Heart left ventricle (tissue), 13 donors: Measurements from ENCODE around the gene SERP2.

Source experiments
- POLR2A ChIP-seq, 2 donors: fragments of 450-650 bp; IDR thresholded peaks; one replicate each; pipeline ENCODE4 v1.6.1; 2017; ENCODE audit warnings: antibody characterized with exemption in 2 of 2, mild to moderate bottlenecking in 2 of 2, moderate library complexity in 2 of 2
- TF ChIP-seq, protein P1 (sequence below), 12 donors: fragments of 200-600 bp; sonication (generic) in 4 of 12; IDR thresholded peaks; one replicate each; pipeline versions ENCODE4 v1.5.0 to v1.8.0; 2018 to 2022; ENCODE audit warnings: antibody characterized with exemption in 12 of 12, mild to moderate bottlenecking in 5 of 12
- donor health status: ischemic (EF 13 %, LVEDD 7.1; RV severe dilation, severe dysfunction).
- donor health status: DM: no; HTN: yes; CAD: no.
- donor health status: DM: no; HTN: no; CAD: no.
- donor health status: ischemic (EF 25% LVEDD 6.9; RV normal size, moderate dysfunction).
- donor health status: ischemic (EF 25% LVEDD 5.7; RV mildly dilated, moderate dysfunction).
- donor health status: ischemic (EF 35%, LVEDD 5.7; RV mildly dilated, moderate dysfunction).
- donor health status: nonischemic (EF 11% LVEDD 7.7; RV severe dilation, severe dysfunction).
- donor health status: DM: yes; HTN: yes; CAD: no.
- donor health status: PGD.
- donor health status: ischemic (EF 29% LVEDD 5.4; RV normal size, mild dysfunction).
- donor health status: nonischemic (EF 23%, LVEDD 6.1; RV moderate dilation, normal function).

DNA sequence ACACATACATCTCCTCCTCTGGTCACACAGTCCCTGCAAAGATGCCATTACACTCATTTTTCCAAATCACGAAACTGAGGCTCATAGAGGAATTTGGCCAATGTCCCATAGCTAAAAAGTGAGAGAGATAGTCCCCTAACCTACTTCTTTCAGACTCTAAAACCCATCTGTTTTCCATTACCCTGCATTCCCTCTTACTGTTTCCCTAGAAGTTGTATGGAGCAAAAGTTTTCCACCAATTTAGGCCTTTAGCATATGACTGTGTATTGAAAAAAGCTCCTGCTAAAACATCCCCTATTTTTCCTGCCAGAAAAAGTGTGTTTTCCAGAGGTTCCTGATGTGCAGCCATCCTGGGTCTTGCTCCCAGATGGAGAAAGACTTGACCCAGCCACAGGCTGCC, 16.3 kb downstream of the SERP2 start:
- TF ChIP-seq, protein P1, sequence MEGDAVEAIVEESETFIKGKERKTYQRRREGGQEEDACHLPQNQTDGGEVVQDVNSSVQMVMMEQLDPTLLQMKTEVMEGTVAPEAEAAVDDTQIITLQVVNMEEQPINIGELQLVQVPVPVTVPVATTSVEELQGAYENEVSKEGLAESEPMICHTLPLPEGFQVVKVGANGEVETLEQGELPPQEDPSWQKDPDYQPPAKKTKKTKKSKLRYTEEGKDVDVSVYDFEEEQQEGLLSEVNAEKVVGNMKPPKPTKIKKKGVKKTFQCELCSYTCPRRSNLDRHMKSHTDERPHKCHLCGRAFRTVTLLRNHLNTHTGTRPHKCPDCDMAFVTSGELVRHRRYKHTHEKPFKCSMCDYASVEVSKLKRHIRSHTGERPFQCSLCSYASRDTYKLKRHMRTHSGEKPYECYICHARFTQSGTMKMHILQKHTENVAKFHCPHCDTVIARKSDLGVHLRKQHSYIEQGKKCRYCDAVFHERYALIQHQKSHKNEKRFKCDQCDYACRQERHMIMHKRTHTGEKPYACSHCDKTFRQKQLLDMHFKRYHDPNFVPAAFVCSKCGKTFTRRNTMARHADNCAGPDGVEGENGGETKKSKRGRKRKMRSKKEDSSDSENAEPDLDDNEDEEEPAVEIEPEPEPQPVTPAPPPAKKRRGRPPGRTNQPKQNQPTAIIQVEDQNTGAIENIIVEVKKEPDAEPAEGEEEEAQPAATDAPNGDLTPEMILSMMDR (IDR thresholded peaks at IDR 0.05), result no peak
- TF ChIP-seq POLR2A (IDR thresholded peaks at IDR 0.05), result no peak
